Gastrocnemius medialis (tissue), 4 donors: ENCODE results near the gene PLCL2. TPM values are rescaled to one million over a fixed set of nuclear protein-coding genes. Genes with fewer than 3 reads are reported as not detected.

Experiments
- ATAC-seq, 2 donors: fragments of 150-250 bp; one replicate each; pipeline ENCODE4 v1.9.1; 2016
- DNase-seq, 2 donors: peaks; one replicate each; pipeline ENCODE4 v3.0.0-alpha.2; 2019
- H3K27ac ChIP-seq, 4 donors: fragments of 200-600 bp; sonication (generic); 1 replicate in 1 of 4; 2 replicates in 3 of 4; pipeline ENCODE4 v1.5.1; 2016 to 2018; ENCODE audit warnings: mild to moderate bottlenecking in 2 of 4, moderate library complexity in 1 of 4
- H3K27me3 ChIP-seq, 3 donors: fragments of 200-600 bp; sonication (generic) in 2 of 3; 1 replicate in 1 of 3; 2 replicates in 2 of 3; pipeline versions ENCODE4 v1.5.1 to v1.6.0; 2016 to 2019; ENCODE audit warnings: mild to moderate bottlenecking in 1 of 3, moderate library complexity in 1 of 3
- H3K36me3 ChIP-seq, 2 donors: fragments of 200-600 bp; sonication (generic) in 1 of 2; one replicate each; pipeline ENCODE4 v1.5.1; 2017 to 2018
- H3K4me1 ChIP-seq, 2 donors: fragments of 200-600 bp; sonication (generic) in 1 of 2; one replicate each; pipeline ENCODE4 v1.5.1; 2016 to 2017; ENCODE audit warnings: mild to moderate bottlenecking in 2 of 2
- H3K4me3 ChIP-seq, 4 donors: fragments of 200-600 bp; sonication (generic) in 3 of 4; 1 replicate in 1 of 4; 2 replicates in 3 of 4; pipeline ENCODE4 v1.5.1; 2016 to 2019; ENCODE audit warnings: mild to moderate bottlenecking in 2 of 4
- H3K9me3 ChIP-seq, 3 donors: fragments of 200-600 bp; sonication (generic) in 2 of 3; 1 replicate in 1 of 3; 2 replicates in 2 of 3; pipeline ENCODE4 v1.5.1; 2016 to 2019
- POLR2A ChIP-seq, 2 donors: fragments of 450-650 bp; IDR thresholded peaks; one replicate each; pipeline ENCODE4 v1.6.1; 2017; ENCODE audit warnings: antibody characterized with exemption in 2 of 2, mild to moderate bottlenecking in 2 of 2, moderate library complexity in 2 of 2
- in situ Hi-C, 4 donors: fragments of 200-750 bp; cut with MboI; loops; one replicate each; pipeline versions ENCODE4 v1.15.0 to v1.8.0; 2017; ENCODE audit warnings: low sequenced_read_pairs in 4 of 4
- intact Hi-C: fragments of 100-400 bp; cut with DNase I; formaldehyde crosslinking; loops from one replicate; pipeline ENCODE4 v1.15.1; 2023; ENCODE audit warnings: low total_unique reads
- total RNA-seq, 4 donors: library from RNA; depleted of rRNA; stranded (reverse); fragments of >200 nt; gene quantifications; one replicate each; pipeline versions ENCODE4 v1.1.0 to v1.2.3, GENCODE V29; 2016
- TF ChIP-seq, protein P1 (sequence below), 5 experiments: fragments of 450-650 bp in 3 of 5; fragments of 200-600 bp in 2 of 5; sonication (generic) in 2 of 5; IDR thresholded peaks in 4 of 5; conservative IDR thresholded peaks in 1 of 5; 1 replicate in 4 of 5; 2 replicates in 1 of 5; pipeline ENCODE4 v1.5.1; 2016 to 2019; ENCODE audit warnings: antibody characterized with exemption in 5 of 5, mild to moderate bottlenecking in 3 of 5, moderate library complexity in 3 of 5

Gene PLCL2
- total RNA-seq, 4 donors from 2014 or later, result 23.9 to 37.2 (median 32.7) TPM

GRCh38 chr3:17033516-17034168 lies 148.9 kb downstream of the PLCL2 start:
- DNase-seq (no peak), ATAC-seq (peak; percentile 22 to 52)
- intact Hi-C loops, result loop anchor here (2.0 to 10.0 kb wide), 2 partner anchors 259 to 433 kb away; no protein-coding TSS in a partner anchor
- in situ Hi-C loops, result loop anchor here in 3 of 4 donors (10.0 to 25.0 kb wide), 3 partner anchors 379 to 429 kb away; partner anchors contain the start of gene DAZL (in 3 of the 3)
- Histone ChIP-seq H3K4me1 (peaks cover 9 to 16% of the 10 kb centered on the region in 2 donors), H3K27me3 (no peaks in the 10 kb centered on the region), H3K9me3 (no peaks in the 10 kb centered on the region), H3K36me3 (no peaks in the 10 kb centered on the region), H3K27ac (peak overlapping the region in 3 of 4 donors; percentile 24 to 48 (median 32)), H3K4me3 (no peak overlapping the region)
- no peak for TF ChIP-seq POLR2A (IDR thresholded peaks at IDR 0.05)
- TF ChIP-seq, protein P1, sequence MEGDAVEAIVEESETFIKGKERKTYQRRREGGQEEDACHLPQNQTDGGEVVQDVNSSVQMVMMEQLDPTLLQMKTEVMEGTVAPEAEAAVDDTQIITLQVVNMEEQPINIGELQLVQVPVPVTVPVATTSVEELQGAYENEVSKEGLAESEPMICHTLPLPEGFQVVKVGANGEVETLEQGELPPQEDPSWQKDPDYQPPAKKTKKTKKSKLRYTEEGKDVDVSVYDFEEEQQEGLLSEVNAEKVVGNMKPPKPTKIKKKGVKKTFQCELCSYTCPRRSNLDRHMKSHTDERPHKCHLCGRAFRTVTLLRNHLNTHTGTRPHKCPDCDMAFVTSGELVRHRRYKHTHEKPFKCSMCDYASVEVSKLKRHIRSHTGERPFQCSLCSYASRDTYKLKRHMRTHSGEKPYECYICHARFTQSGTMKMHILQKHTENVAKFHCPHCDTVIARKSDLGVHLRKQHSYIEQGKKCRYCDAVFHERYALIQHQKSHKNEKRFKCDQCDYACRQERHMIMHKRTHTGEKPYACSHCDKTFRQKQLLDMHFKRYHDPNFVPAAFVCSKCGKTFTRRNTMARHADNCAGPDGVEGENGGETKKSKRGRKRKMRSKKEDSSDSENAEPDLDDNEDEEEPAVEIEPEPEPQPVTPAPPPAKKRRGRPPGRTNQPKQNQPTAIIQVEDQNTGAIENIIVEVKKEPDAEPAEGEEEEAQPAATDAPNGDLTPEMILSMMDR (IDR thresholded peaks at IDR 0.05 in 4 of 5, conservative IDR thresholded peaks at IDR 0.05 in 1 of 5), result no peak

DNA sequence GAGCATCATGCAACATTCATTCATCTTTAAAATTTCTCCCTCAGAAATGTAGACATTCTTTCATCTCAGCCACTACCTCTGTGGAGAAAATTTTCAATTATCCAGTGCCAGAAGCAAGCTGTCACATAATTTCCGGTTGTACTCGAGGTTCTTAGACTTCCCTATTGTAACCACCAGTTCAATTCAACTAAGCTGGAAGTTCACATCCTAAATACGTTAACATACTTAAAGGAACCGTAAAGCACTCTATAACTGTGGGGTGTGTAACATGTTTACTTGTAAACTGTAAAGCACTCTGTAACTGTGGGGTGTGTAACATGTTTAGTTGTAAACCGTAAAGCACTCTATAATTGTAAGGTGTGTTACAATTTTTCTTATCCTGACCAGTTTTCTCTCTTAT lies 150.3 kb downstream of the PLCL2 start:
- Histone ChIP-seq H3K27me3 (no peaks in the 10 kb centered on the region), H3K4me3 (no peak overlapping the region), H3K27ac (peak overlapping the region in 1 of 4 donors; percentile 5), H3K36me3 (no peaks in the 10 kb centered on the region), H3K4me1 (peaks cover 23 to 29% of the 10 kb centered on the region in 2 donors), H3K9me3 (no peaks in the 10 kb centered on the region)
- in situ Hi-C loops (loop anchor here in 3 of 4 donors (10.0 to 25.0 kb wide), 3 partner anchors 377 to 430 kb away; partner anchors contain the start of gene DAZL (in 3 of the 3)), intact Hi-C loops (loop anchor here (10.0 kb wide), 1 partner anchor 260 kb away; no protein-coding TSS in a partner anchor)
- TF ChIP-seq POLR2A (IDR thresholded peaks at IDR 0.05), result no peak
- TF ChIP-seq, protein P1 (IDR thresholded peaks at IDR 0.05 in 4 of 5, conservative IDR thresholded peaks at IDR 0.05 in 1 of 5), result no peak
- ATAC-seq (no peak), DNase-seq (no peak)

DNA sequence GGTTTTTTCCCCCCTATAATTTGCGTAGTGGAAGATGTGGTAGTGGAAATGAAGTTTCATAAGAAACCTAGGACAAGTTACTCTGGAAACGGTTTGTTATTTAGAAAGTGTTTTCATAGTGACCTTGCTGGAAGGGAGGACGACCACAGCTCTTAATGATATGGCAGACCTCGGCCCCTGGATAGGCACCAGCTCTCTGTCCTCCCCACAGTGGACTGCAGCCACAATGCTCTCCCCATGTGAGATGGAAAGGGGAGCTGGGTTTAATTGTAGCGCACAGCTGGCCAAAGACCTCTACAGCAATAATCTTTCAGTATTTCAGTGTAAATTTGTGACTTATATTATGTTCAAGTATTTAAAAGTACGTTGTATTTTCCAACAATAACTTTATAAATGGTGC lies 151.2 kb downstream of the PLCL2 start:
- DNase-seq, result no peak
- intact Hi-C loops, result loop anchor here (10.0 kb wide), 1 partner anchor 261 kb away; no protein-coding TSS in a partner anchor

GRCh38 chr3:17038141-17038540 lies 153.4 kb downstream of the PLCL2 start:
- TF ChIP-seq POLR2A (IDR thresholded peaks at IDR 0.05), result no peak
- TF ChIP-seq, protein P1 (IDR thresholded peaks at IDR 0.05 in 4 of 5, conservative IDR thresholded peaks at IDR 0.05 in 1 of 5), result no peak
- Histone ChIP-seq H3K27ac (peak overlapping the region; percentile 3 to 82 (median 70)), H3K36me3 (peaks cover 0 to 3% of the 10 kb centered on the region in 2 donors), H3K27me3 (no peaks in the 10 kb centered on the region), H3K4me1 (peaks cover 22 to 36% of the 10 kb centered on the region in 2 donors), H3K9me3 (no peaks in the 10 kb centered on the region), H3K4me3 (no peak overlapping the region)
- in situ Hi-C loops (loop anchor here in 3 of 4 donors (10.0 to 25.0 kb wide), 3 partner anchors 374 to 433 kb away; partner anchors contain the start of gene DAZL (in 3 of the 3)), intact Hi-C loops (loop anchor here (10.0 kb wide), 1 partner anchor 263 kb away; no protein-coding TSS in a partner anchor)
- no peak for DNase-seq
- no peak for ATAC-seq

More for the DNA sequence above, 151.2 kb downstream of the PLCL2 start:
- peaks cover 30 to 38% of the 10 kb centered on the region in 2 donors for H3K4me1 ChIP-seq
- no peak for ATAC-seq
- H3K36me3 ChIP-seq, result no peaks in the 10 kb centered on the region
- no peak overlapping the region for H3K4me3 ChIP-seq
- H3K27ac ChIP-seq, result peak overlapping the region in 2 of 4 donors; percentile 11 to 16
- TF ChIP-seq POLR2A (IDR thresholded peaks at IDR 0.05), result no peak
- TF ChIP-seq, protein P1 (IDR thresholded peaks at IDR 0.05 in 4 of 5, conservative IDR thresholded peaks at IDR 0.05 in 1 of 5), result no peak
- no peaks in the 10 kb centered on the region for H3K9me3 ChIP-seq
- in situ Hi-C loops, result loop anchor here in 3 of 4 donors (10.0 to 25.0 kb wide), 3 partner anchors 376 to 431 kb away; partner anchors contain the start of gene DAZL (in 3 of the 3)
- H3K27me3 ChIP-seq, result no peaks in the 10 kb centered on the region
